Endothelial cell of umbilical vein (primary cell): ENCODE data around the gene SLC44A3. TPM values are rescaled to one million over a fixed set of nuclear protein-coding genes. Genes with fewer than 3 reads are reported as not detected.

Experiments
- BruUV-seq: library from RNA; stranded (reverse); fragments of 400-500 nt; replicated peaks from 2 replicates; lab custom pipeline; 2021; lab: Mats Ljungman, UMichigan
- CTCF ChIA-PET: fragments of 300-600, 350-600 bp; sonication (Branson Sonifier 250); formaldehyde crosslinking; loops from one replicate; lab custom pipeline; 2021; ENCODE audit warnings: antibody characterized with exemption, inconsistent platforms; lab: Charles Lee
- POLR2A ChIA-PET: fragments of 300-600, 350-600 bp; sonication (Branson Sonifier 250); formaldehyde crosslinking; loops from one replicate; lab custom pipeline; 2021; ENCODE audit warnings: antibody characterized with exemption, inconsistent platforms; lab: Charles Lee
- DNase-seq: peaks from one replicate; pipeline ENCODE4 v3.0.0-alpha.2; 2011; ENCODE audit warnings: low read depth, low spot score
- FAIRE-seq: peaks from 2 replicates; lab custom pipeline; 2011; peaks lifted over from hg19 to GRCh38; lab: Jason Lieb, UNC
- H2AFZ ChIP-seq: 2 replicates; pipeline ENCODE4 v1.6.0; 2012; ENCODE audit warnings: low read depth, low read length, control low read depth, inconsistent platforms
- H3K27ac ChIP-seq: 2 replicates; pipeline ENCODE4 v1.5.1; 2011; ENCODE audit warnings: low read depth, mild to moderate bottlenecking, control low read depth, low read length, moderate library complexity; ENCODE audit not compliant: insufficient read depth
- H3K27me3 ChIP-seq, 2 experiments: 2 replicates each; pipeline versions ENCODE4 v1.6.0 to v1.6.1; 2011; ENCODE audit warnings: low read length in 2 of 2, mixed read lengths in 1 of 2; ENCODE audit not compliant: control insufficient read depth in 2 of 2, insufficient read depth in 2 of 2
- H3K36me3 ChIP-seq, 2 experiments: 2 replicates in 1 of 2; 3 replicates in 1 of 2; pipeline ENCODE4 v1.5.1; 2011; ENCODE audit warnings: low read length in 2 of 2, mild to moderate bottlenecking in 1 of 2, moderate library complexity in 1 of 2; ENCODE audit not compliant: control insufficient read depth in 2 of 2, insufficient read depth in 2 of 2; ENCODE audit errors: extremely low read depth in 1 of 2
- H3K4me1 ChIP-seq: 3 replicates; pipeline ENCODE4 v1.5.1; 2011; ENCODE audit warnings: mild to moderate bottlenecking, low read length; ENCODE audit not compliant: control insufficient read depth, insufficient read depth; ENCODE audit errors: extremely low read depth
- H3K4me2 ChIP-seq: 2 replicates; pipeline ENCODE4 v1.6.1; 2011; ENCODE audit warnings: low read length, control low read depth, mixed read lengths; ENCODE audit not compliant: insufficient read depth
- H3K4me3 ChIP-seq, 3 experiments: fragments of 200-600 bp in 1 of 3; sonication (generic), shearing (Covaris generic) in 1 of 3; replicated peaks in 1 of 3; 2 replicates each; pipeline ENCODE4 v1.5.1; 2011 to 2016; ENCODE audit warnings: control low read depth in 3 of 3, low read length in 3 of 3, mild to moderate bottlenecking in 2 of 3, inconsistent platforms in 1 of 3, low read depth in 1 of 3, moderate library complexity in 1 of 3; ENCODE audit not compliant: insufficient read depth in 1 of 3
- H3K79me2 ChIP-seq: 2 replicates; pipeline ENCODE4 v1.6.0; 2012; ENCODE audit warnings: low read length, inconsistent platforms; ENCODE audit not compliant: control insufficient read depth, insufficient read depth
- H3K9ac ChIP-seq: replicated peaks from 2 replicates; pipeline ENCODE3; 2011; ENCODE audit warnings: low read length, control low read depth; ENCODE audit not compliant: insufficient read depth; ENCODE audit errors: extremely low read depth
- H3K9me1 ChIP-seq: replicated peaks from 3 replicates; pipeline ENCODE4 v1.6.0; 2011; ENCODE audit warnings: mild to moderate bottlenecking, low read length; ENCODE audit not compliant: control insufficient read depth, insufficient read depth; ENCODE audit errors: extremely low read depth
- H3K9me3 ChIP-seq: replicated peaks from 2 replicates; pipeline ENCODE4 v1.5.1; 2012; ENCODE audit warnings: low read length, inconsistent platforms; ENCODE audit not compliant: control insufficient read depth, insufficient read depth
- H4K20me1 ChIP-seq: replicated peaks from 2 replicates; pipeline ENCODE3; 2011; ENCODE audit warnings: mild to moderate bottlenecking, low read length; ENCODE audit not compliant: control insufficient read depth, insufficient read depth; ENCODE audit errors: extremely low read depth
- CTCF ChIP-seq, 2 donors: IDR thresholded peaks; 1 replicate in 1 of 2; 2 replicates in 1 of 2; pipeline ENCODE4 v1.5.1; 2011; ENCODE audit warnings: low read length in 2 of 2, mild to moderate bottlenecking in 2 of 2, moderate library complexity in 2 of 2, control low read depth in 1 of 2, inconsistent platforms in 1 of 2, low read depth in 1 of 2; ENCODE audit not compliant: insufficient read depth in 1 of 2; ENCODE audit errors: extremely low read depth in 1 of 2
- EZH2 ChIP-seq: IDR thresholded peaks from 2 replicates; pipeline ENCODE4 v1.6.1; 2012; ENCODE audit warnings: borderline replicate concordance, low read depth, mild to moderate bottlenecking, moderate library complexity, low read length, inconsistent platforms; ENCODE audit not compliant: severe bottlenecking
- FOS ChIP-seq: IDR thresholded peaks from 2 replicates; pipeline ENCODE4 v1.6.1; 2011; ENCODE audit warnings: mild to moderate bottlenecking, low read length, moderate library complexity, borderline replicate concordance; ENCODE audit not compliant: insufficient read depth
- GATA2 ChIP-seq: IDR thresholded peaks from 2 replicates; pipeline ENCODE4 v1.7.0; 2011; ENCODE audit warnings: low read depth, mild to moderate bottlenecking, moderate library complexity, mixed read lengths, low read length; ENCODE audit not compliant: insufficient read length, insufficient read depth
- JUN ChIP-seq: IDR thresholded peaks from 2 replicates; pipeline ENCODE4 v1.6.1; 2011; ENCODE audit warnings: borderline replicate concordance, low read depth; ENCODE audit not compliant: insufficient read length, insufficient read depth
- MAX ChIP-seq: IDR thresholded peaks from 2 replicates; pipeline ENCODE4 v1.6.1; 2011; ENCODE audit not compliant: insufficient read depth, insufficient read length
- MYC ChIP-seq: IDR thresholded peaks from one replicate; pipeline ENCODE4 v1.6.1; 2011; ENCODE audit warnings: mild to moderate bottlenecking, low read depth, low read length
- POLR2A ChIP-seq: IDR thresholded peaks from 2 replicates; pipeline ENCODE4 v1.6.1; 2012; ENCODE audit warnings: low read depth, mild to moderate bottlenecking, control low read depth, low read length
- POLR2AphosphoS5 ChIP-seq: IDR thresholded peaks from 2 replicates; pipeline ENCODE4 v1.6.1; 2012; ENCODE audit warnings: low read depth, mild to moderate bottlenecking, control low read depth, low read length, moderate library complexity; ENCODE audit not compliant: insufficient read depth
- dilution Hi-C: fragments of 300-500 bp; cut with MboI; formaldehyde crosslinking; loops from one replicate; pipeline ENCODE4 v1.15.0; 2019; ENCODE audit warnings: low sequenced_read_pairs; ENCODE audit not compliant: extremely low pct_ligation_motif_present
- intact Hi-C: fragments of 100-400 bp; cut with micrococcal nuclease; formaldehyde crosslinking; loops from one replicate; pipeline ENCODE4 v1.10.0; 2022
- polyA plus RNA-seq, 4 experiments: library from polyadenylated mRNA; depleted of rRNA in 3 of 4; stranded (reverse) in 3 of 4; unstranded in 1 of 4; fragments of >200 nt; gene quantifications; 2 replicates each; pipeline versions ENCODE4 v1.2.1 to v1.2.3, GENCODE V29; 2011 to 2012; ENCODE audit warnings: missing spikeins in 1 of 4
- total RNA-seq: library from RNA; stranded (reverse); gene quantifications from 2 replicates; pipeline ENCODE4 v1.2.3, GENCODE V29; 2021

Gene SLC44A3
- total and polyA plus RNA-seq, 2 donors (not counting 3 experiments of a cell fraction or from before 2014, with no cell fraction given): 0.29 to 0.42 TPM

- H2AFZ ChIP-seq: no peak overlapping the region
- no peak overlapping the region for H3K9ac ChIP-seq
- no peaks in the 10 kb centered on the region for H3K9me3 ChIP-seq
- no peaks in the 10 kb centered on the region for H4K20me1 ChIP-seq
- no peaks in the 10 kb centered on the region for H3K36me3 ChIP-seq
- H3K4me2 ChIP-seq: no peak overlapping the region
- H3K27me3 ChIP-seq: no peaks in the 10 kb centered on the region
- ChIA-PET CTCF (interaction anchor here (1.6 to 6.9 kb wide), 4 partner anchors 14 to 156 kb away, joined by 4 to 38 read pairs (median 19); no protein-coding TSS in a partner anchor), POLR2A (no interaction called here)
- FAIRE-seq (no peak), DNase-seq (no peak)
- no peaks in the 10 kb centered on the region for H3K9me1 ChIP-seq
- no peak overlapping the region for H3K27ac ChIP-seq
- no peak overlapping the region for H3K4me3 ChIP-seq
- dilution Hi-C loops (no loop called here), intact Hi-C loops (loop anchor here (2.0 kb wide), 1 partner anchor 32 kb away; no protein-coding TSS in a partner anchor)
- BruUV-seq: no TSS peak
- H3K79me2 ChIP-seq: no peaks in the 10 kb centered on the region
- peaks cover 3% of the 10 kb centered on the region for H3K4me1 ChIP-seq
- TF ChIP-seq JUN: no peak
- no peak for TF ChIP-seq EZH2
- no peak for TF ChIP-seq MYC
- no peak for TF ChIP-seq FOS
- TF ChIP-seq CTCF (IDR thresholded peaks at IDR 0.05; ENCODE audit: extremely low read depth in 1 of 2, insufficient read depth in 1 of 2, low read depth in 1 of 2, low read length in 2 of 2): no peak
- no peak for TF ChIP-seq POLR2A
- no peak for TF ChIP-seq MAX
- TF ChIP-seq POLR2AphosphoS5: no peak
- TF ChIP-seq GATA2: no peak
Observed at GRCh38 chr1:94887106-94887505, 66.9 kb downstream of the SLC44A3 start.
